GM15510 (cell line): ENCODE data around the gene GALNS.

Experiments used
- POLR2A ChIP-seq: IDR thresholded peaks from 3 replicates; pipeline ENCODE4 v1.6.1; 2011; ENCODE audit warnings: borderline replicate concordance; ENCODE audit not compliant: insufficient read length; ENCODE audit errors: extremely low read depth

Gene GALNS

GRCh38 chr16:88775825-88776224 is 80.9 kb downstream of the GALNS start:
- TF ChIP-seq POLR2A, result no peak

- TF ChIP-seq POLR2A, result no peak
These were observed 82.0 kb downstream of the GALNS start for GRCh38 chr16:88774544-88775393.

GRCh38 chr16:88773812-88774291 is 82.9 kb downstream of the GALNS start:
- no peak for TF ChIP-seq POLR2A

GRCh38 chr16:88772871-88773811 is 83.6 kb downstream of the GALNS start:
- no peak for TF ChIP-seq POLR2A

GRCh38 chr16:88771294-88771772 is 85.4 kb downstream of the GALNS start:
- TF ChIP-seq POLR2A, result no peak

DNA sequence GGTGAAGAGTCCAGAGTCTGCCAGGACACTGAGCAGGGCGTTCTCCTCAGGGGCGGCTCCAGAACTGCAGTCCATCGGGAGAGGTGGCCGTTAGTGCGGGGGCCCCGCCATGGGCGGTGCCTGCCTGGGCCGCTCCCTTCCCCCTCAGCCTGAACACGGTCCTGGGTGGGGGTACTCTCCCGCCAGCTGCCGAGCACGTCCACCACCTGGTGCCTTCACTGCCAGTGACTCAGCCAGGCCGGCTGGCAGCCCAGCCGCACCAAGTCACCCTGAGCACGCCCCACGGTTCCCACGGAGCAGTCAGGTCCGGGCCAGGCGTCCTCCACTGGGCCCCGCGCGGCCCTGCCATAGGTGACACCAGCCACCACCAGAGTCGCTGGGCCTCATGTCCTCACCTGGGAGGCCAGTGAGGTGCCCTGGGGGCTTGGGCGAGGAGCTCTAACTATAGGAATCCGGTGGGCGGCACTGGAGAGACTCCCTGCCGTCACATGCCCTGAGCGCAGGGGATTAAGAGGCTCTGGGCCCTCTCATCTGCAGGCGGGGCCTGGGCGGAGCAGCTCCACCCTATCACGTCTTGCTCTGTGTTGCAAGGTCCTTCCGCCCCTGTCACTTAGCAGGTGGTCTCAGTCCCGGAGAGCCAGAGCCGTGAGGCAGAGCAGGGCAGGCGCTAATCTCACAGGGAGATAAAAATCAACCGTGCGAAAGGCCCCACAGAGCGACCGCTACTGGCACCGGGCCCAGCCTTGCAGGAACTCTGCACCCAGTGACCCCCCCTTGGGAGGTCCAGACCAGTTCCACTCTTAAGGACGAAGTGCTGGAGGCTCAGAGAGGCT is 86.1 kb downstream of the GALNS start:
- TF ChIP-seq POLR2A, result no peak

GRCh38 chr16:88769617-88770460 is 86.9 kb downstream of the GALNS start:
- TF ChIP-seq POLR2A, result no peak

DNA sequence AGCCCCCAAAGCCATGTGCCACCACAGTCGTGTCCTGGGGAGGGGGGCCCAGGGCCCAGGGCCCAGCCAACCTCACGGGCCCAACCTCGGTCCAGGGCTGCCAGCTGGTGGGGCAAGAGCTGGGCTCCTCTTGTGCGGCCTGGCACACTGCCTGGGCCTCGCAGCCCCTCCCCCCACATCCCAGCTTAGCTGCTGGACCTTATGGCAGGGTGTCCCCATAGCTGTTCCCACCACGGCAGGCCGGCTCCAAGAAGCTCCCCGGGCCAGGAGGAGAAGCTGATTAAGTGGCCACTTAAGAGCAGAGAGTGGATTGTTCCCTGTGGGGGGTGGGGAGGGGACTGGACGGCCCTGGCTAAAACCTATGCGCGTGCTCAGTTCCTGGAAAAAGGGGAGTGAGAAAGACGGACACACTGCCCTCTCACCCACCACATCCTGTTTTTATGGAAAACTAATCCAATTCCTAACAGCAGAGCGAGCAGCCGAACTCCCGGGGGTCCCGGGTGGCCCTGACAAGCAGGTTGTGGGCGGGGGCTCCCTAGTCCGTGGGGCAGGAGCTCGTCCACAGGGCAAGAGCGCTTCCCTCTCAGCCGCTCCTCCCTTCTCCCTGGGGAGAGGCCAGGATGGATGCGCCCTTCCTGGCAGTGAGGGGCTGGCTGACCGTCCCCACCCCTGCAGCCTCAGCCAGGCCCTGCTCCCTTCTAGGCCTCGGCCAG is 88.5 kb downstream of the GALNS start:
- no peak for TF ChIP-seq POLR2A

GRCh38 chr16:88767546-88768070 is 89.1 kb downstream of the GALNS start:
- TF ChIP-seq POLR2A, result no peak

GRCh38 chr16:88766975-88767374 is 89.8 kb downstream of the GALNS start:
- no peak for TF ChIP-seq POLR2A

DNA sequence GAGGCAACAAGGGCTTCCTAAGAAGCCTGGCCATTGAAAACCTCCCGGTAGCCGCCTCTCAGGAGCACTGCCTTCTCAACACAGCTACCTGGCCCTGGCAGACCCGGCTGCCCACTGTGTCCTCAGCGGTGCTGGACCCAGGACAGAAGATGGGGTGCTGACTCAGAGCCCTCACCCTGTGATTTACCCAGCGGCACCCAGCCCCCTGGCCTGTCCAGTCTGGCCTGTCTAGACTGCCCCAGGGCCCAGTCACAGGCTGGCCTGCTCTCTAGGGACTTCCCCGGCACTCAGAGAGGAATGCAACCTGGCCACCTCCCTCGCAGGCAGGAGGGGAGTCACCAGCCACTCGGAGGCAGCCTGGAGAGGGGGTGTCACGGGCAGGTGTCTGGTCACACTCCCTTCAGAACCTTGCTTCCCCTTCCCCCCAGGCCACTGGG is 91.8 kb downstream of the GALNS start:
- no peak for TF ChIP-seq POLR2A

GRCh38 chr16:88764080-88764479 is 92.7 kb downstream of the GALNS start:
- TF ChIP-seq POLR2A, result no peak
